Activated CD8-positive, alpha-beta T cell treated with anti-CD3 and anti-CD28 coated beads, Interleukin-2, amount 10 ng/mL, durations not matched to agents 7 days and 5 days (primary cell): ENCODE measurements around the gene FXYD5. TPM values are rescaled to one million over a fixed set of nuclear protein-coding genes. Genes with fewer than 3 reads are reported as not detected.
A peak's percentile ranks its signal among the peaks of the same experiment; 100 is the strongest.

Source experiments
- ATAC-seq: fragments of 150-1000 bp; cut with Tn5 transposase; one replicate; pipeline ENCODE4 v1.10.0; 2021; ENCODE audit warnings: moderate library complexity
- CTCF ChIA-PET: fragments of 350-600 bp; sonication (Branson Sonifier 250); formaldehyde crosslinking; loops from one replicate; lab custom pipeline; 2021; ENCODE audit warnings: antibody characterized with exemption; lab: Charles Lee
- POLR2A ChIA-PET: fragments of 350-600 bp; sonication (Branson Sonifier 250); formaldehyde crosslinking; loops from one replicate; lab custom pipeline; 2021; ENCODE audit warnings: antibody characterized with exemption; lab: Charles Lee
- DNase-seq: peaks from one replicate; pipeline ENCODE4 v3.0.0-alpha.2; 2020
- H3K27ac Mint-ChIP-seq: one replicate; pipeline ENCODE4 v1.8.0; 2021; ENCODE audit warnings: mild to moderate bottlenecking, mixed read lengths
- H3K27me3 Mint-ChIP-seq: one replicate; pipeline ENCODE4 v1.8.0; 2021; ENCODE audit warnings: low read depth, mixed read lengths
- H3K36me3 Mint-ChIP-seq: one replicate; pipeline ENCODE4 v1.8.0; 2021; ENCODE audit warnings: low read depth, mixed read lengths
- H3K4me1 Mint-ChIP-seq: one replicate; pipeline ENCODE4 v1.8.0; 2021; ENCODE audit warnings: low read depth, mixed read lengths
- H3K4me3 Mint-ChIP-seq: one replicate; pipeline ENCODE4 v1.8.0; 2021; ENCODE audit warnings: mild to moderate bottlenecking, mixed read lengths
- H3K9me3 Mint-ChIP-seq: one replicate; pipeline ENCODE4 v1.8.0; 2022; ENCODE audit warnings: mixed read lengths; ENCODE audit not compliant: insufficient read depth
- total RNA-seq, 2 experiments: library from RNA; stranded (reverse); gene quantifications; one replicate each; pipeline ENCODE4 v1.2.3, GENCODE V29; 2021

FXYD5 gene
- total RNA-seq, 2 experiments from 2014 or later, result 338 to 384 TPM

DNA sequence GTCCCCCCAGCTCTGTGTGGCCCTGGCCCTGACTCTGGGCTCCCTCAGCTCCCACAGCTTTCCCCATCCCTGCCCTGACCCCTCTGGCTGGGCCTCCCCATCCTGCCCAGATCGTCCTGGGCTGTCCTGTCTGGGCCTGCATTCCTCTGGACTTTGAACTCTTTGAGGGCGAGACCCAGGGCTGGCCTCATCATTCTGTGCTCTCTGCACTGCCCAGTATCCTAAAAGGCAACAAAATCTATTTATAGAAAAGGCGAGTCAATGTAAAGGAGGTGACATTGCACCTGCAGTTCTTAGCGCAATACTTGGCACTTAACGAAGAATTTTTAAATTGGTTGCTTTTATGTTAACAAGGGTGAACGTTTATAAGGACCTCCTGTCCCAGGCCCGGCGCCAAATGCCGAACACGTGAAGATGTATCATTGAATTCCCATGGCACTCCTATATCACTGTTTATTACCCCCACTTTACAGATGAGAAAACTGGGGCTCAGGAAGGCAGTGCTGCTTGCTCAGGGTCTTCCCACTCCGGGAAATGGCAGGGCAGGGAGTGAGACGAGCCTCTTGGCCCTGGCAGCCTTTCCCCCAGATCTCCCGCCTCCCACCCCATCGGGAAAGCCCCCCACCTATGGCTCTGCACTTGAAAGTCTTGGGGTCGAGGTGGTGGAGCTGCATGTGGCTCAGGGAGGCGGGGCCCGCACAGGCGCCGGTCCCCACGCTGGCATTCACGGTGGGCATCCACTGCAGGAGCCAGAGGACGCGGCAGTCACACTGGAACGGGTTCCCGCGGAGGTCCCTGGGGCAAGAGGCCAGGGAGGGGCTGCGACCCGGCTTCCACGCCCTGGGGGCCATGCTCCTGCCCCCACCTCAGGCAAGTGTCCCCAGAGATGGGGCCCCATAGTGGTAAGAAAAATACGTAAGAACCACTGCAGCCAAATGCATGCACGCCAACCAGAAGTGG, 23.5 kb upstream of the FXYD5 start:
- CTCF ChIA-PET, result no interaction called here

DNA sequence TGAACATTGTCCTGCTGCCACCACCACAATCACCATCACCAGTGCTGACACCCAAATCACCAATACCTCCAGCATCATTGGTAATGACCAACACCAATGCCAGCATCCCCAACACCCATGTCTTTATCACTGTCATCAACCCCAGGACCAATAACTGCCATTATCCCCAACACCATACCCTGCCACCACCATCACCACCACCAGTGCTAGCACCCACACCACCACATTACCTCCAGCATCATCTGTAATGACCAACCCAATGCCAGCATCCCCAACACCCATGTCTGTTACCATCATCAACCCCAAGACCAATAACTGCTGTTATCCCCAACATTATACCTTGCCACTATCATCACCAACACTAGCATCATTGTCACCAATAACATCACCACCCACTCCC, 22.3 kb upstream of the FXYD5 start:
- no peak overlapping the region for H3K4me3 Mint-ChIP-seq
- ChIA-PET POLR2A (no interaction called here), CTCF (no interaction called here)
- H3K4me1 Mint-ChIP-seq, result peaks cover 8% of the 10 kb centered on the region
- peaks cover 3% of the 10 kb centered on the region for H3K27me3 Mint-ChIP-seq
- DNase-seq (no peak), ATAC-seq (no peak)
- no peaks in the 10 kb centered on the region for H3K9me3 Mint-ChIP-seq
- H3K36me3 Mint-ChIP-seq, result no peaks in the 10 kb centered on the region
- H3K27ac Mint-ChIP-seq, result no peak overlapping the region

More for the DNA sequence above, 23.5 kb upstream of the FXYD5 start:
- POLR2A ChIA-PET, result no interaction called here
- H3K27ac Mint-ChIP-seq, result no peak overlapping the region
- DNase-seq (no peak), ATAC-seq (no peak)
- no peaks in the 10 kb centered on the region for H3K27me3 Mint-ChIP-seq
- no peaks in the 10 kb centered on the region for H3K9me3 Mint-ChIP-seq
- no peak overlapping the region for H3K4me3 Mint-ChIP-seq
- H3K4me1 Mint-ChIP-seq, result peaks cover 8% of the 10 kb centered on the region
- H3K36me3 Mint-ChIP-seq, result no peaks in the 10 kb centered on the region

GRCh38 chr19:35133826-35134225, 20.7 kb upstream of the FXYD5 start:
- H3K9me3 Mint-ChIP-seq, result no peaks in the 10 kb centered on the region
- DNase-seq (no peak), ATAC-seq (no peak)
- ChIA-PET POLR2A (no interaction called here), CTCF (no interaction called here)
- H3K27ac Mint-ChIP-seq, result no peak overlapping the region
- peaks cover 8% of the 10 kb centered on the region for H3K27me3 Mint-ChIP-seq
- H3K36me3 Mint-ChIP-seq, result no peaks in the 10 kb centered on the region
- H3K4me1 Mint-ChIP-seq, result peaks cover 8% of the 10 kb centered on the region
- no peak overlapping the region for H3K4me3 Mint-ChIP-seq

- ChIA-PET POLR2A (no interaction called here), CTCF (interaction anchor here (1.3 to 4.1 kb wide), 9 partner anchors 10 to 90 kb away, joined by 3 to 47 read pairs (median 6); partner anchors contain the start of gene FXYD5)
- Mint-ChIP-seq H3K9me3 (no peaks in the 10 kb centered on the region), H3K27ac (no peak within 1 kb of the TSS), H3K36me3 (no peaks in the 10 kb centered on the region), H3K4me1 (peaks cover 8% of the 10 kb centered on the region), H3K27me3 (peaks cover 8% of the 10 kb centered on the region), H3K4me3 (no peak within 1 kb of the TSS)
- DNase-seq, result no peak
- no peak for ATAC-seq
These were observed 19.8 kb upstream of the FXYD5 start, which contains the start of gene LGI4 for GRCh38 chr19:35134601-35135242. Gene LGI4 (minus strand): TSS chr19:35135059. CDS start chr19:35134680, 379 bp downstream.

DNA sequence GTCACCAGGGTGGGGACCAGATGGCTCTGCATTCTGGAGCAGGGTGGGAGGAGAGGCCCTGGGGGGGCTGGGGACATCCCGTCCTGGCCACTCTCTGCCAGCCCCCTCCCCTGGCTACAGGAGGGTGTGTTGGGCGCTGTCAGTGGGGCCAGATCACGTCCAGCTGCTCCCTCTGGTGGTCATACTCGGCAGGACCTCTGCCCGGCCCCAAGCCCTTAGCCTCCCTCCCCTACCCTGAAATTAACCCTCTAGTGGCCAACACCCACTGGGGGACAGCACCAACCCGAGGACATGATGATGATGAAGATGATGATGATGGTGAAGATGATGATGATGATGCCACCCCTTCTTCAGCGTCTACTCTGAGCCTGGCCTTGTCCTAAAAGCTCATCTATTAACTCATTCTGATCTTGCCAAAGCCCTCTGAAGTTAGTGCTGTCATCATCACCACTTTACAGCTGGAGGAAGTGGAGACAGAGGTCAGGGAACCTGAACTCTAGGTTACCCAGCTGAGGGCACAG, 19.1 kb upstream of the FXYD5 start:
- Mint-ChIP-seq H3K4me1 (peaks cover 8% of the 10 kb centered on the region), H3K36me3 (no peaks in the 10 kb centered on the region), H3K27ac (no peak overlapping the region), H3K9me3 (no peaks in the 10 kb centered on the region), H3K27me3 (peaks cover 8% of the 10 kb centered on the region), H3K4me3 (no peak overlapping the region)
- ATAC-seq (peak; percentile 82), DNase-seq (peak; percentile 78)
- CTCF ChIA-PET, result interaction anchor here (0.6 to 4.1 kb wide), 31 partner anchors 8 to 413 kb away, joined by 3 to 47 read pairs (median 4); partner anchors contain the start of gene FXYD5
- POLR2A ChIA-PET, result no interaction called here

GRCh38 chr19:35136231-35136630, 18.3 kb upstream of the FXYD5 start:
- CTCF ChIA-PET, result interaction anchor here (0.6 to 4.1 kb wide), 33 partner anchors 9 to 412 kb away, joined by 3 to 47 read pairs (median 4); partner anchors contain the start of gene FXYD5
- Mint-ChIP-seq H3K9me3 (no peaks in the 10 kb centered on the region), H3K4me1 (peaks cover 14% of the 10 kb centered on the region), H3K4me3 (no peak overlapping the region), H3K27me3 (peaks cover 10% of the 10 kb centered on the region), H3K36me3 (no peaks in the 10 kb centered on the region), H3K27ac (no peak overlapping the region)
- DNase-seq (no peak), ATAC-seq (no peak)
- POLR2A ChIA-PET, result no interaction called here

- Mint-ChIP-seq H3K27me3 (peaks cover 17% of the 10 kb centered on the region), H3K4me3 (no peak overlapping the region), H3K9me3 (no peaks in the 10 kb centered on the region), H3K27ac (no peak overlapping the region), H3K36me3 (no peaks in the 10 kb centered on the region), H3K4me1 (peaks cover 23% of the 10 kb centered on the region)
- ChIA-PET POLR2A (no interaction called here), CTCF (interaction anchor here (1.1 to 4.1 kb wide), 7 partner anchors 11 to 142 kb away, joined by 3 to 47 read pairs (median 4); no protein-coding TSS in a partner anchor)
- no peak for DNase-seq
- no peak for ATAC-seq
These were observed 17.4 kb upstream of the FXYD5 start for GRCh38 chr19:35136977-35137702.

DNA sequence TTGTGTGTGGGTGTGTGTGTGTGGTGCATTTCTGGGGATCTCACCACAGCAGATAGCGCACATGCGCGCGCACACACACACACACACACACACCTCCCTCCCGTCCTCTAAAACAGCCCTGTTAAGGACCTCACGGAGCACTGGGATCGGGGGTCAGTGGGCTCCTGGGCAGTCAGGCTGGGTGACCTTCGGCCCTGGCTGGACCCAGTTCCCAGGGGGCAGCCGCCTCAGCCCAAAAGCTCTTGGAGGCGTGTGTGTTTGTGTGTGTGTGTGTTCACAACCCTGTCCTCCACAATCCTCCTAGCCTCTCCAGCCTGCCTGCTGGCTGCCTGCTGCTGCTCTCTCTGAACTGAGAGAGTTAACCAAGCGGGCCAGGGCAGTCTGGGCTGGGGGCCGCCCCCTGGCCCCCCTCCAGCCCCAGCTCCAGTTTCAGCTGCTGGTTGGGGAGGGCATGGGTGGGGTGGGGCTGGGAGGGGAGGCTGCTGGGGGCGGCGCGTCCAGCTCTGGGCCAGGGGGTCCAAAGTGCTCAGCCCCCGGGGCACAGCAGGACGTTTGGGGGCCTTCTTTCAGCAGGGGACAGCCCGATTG, 16.1 kb upstream of the FXYD5 start, which contains the start of gene FXYD1:
Gene FXYD1 (plus strand): TSS at position 520 of the 588 bp plus-strand sequence. CDS start 1,256 bp downstream, outside the sequence.
- H3K4me1 Mint-ChIP-seq, result peaks cover 28% of the 10 kb centered on the region
- H3K36me3 Mint-ChIP-seq, result no peaks in the 10 kb centered on the region
- H3K27me3 Mint-ChIP-seq, result peaks cover 21% of the 10 kb centered on the region
- ChIA-PET POLR2A (no interaction called here), CTCF (interaction anchor here (1.3 to 4.1 kb wide), 2 partner anchors 12 to 71 kb away, joined by 3 to 47 read pairs; no protein-coding TSS in a partner anchor)
- DNase-seq, result no peak
- no peaks in the 10 kb centered on the region for H3K9me3 Mint-ChIP-seq
- H3K27ac Mint-ChIP-seq, result no peak within 1 kb of the TSS
- no peak within 1 kb of the TSS for H3K4me3 Mint-ChIP-seq
- ATAC-seq, result no peak

DNA sequence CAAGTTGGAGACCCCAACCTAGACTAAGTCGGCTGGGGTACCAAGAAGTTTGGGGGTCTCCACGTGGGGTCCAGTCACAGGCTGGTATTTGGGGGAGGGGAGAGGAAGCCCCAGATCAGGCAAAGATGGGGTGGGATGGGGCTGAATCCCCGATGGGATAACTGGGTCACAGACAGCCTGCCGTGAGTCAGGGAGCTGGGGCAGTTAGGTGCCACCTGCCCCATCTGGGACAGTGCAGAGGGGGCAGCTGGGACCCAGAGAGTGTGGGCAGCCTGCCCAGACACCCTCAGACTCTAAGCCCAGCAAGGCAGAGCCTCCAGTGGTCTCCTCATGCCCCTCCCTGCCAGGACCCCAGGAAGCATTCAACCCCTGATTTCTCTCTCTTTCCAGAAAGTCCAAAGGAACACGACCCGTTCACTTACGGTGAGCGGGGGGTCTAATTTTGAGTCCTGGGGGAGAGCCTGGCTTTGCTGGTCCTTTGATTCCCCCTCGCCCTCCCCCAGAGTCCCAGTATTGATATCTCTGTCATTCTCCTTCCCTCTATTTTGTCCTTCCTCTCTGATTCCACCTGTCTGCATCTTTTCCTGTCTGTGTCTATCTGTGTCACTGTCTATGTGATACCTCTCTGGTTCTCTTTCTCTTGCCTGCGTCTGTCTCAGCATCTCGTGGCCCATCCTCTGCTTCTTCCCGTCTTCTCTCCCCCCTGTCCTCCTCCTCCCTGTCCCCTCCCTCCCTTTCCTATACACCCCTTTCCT, 14.2 kb upstream of the FXYD5 start:
- H3K4me1 Mint-ChIP-seq, result peaks cover 42% of the 10 kb centered on the region
- CTCF ChIA-PET, result interaction anchor here (0.9 to 3.8 kb wide), 11 partner anchors 12 to 472 kb away, joined by 3 to 67 read pairs (median 11); partner anchors contain the start of genes FXYD5 and HAUS5

More for the DNA sequence above, 14.2 kb upstream of the FXYD5 start:
- Mint-ChIP-seq H3K36me3 (no peaks in the 10 kb centered on the region), H3K27me3 (peaks cover 32% of the 10 kb centered on the region), H3K27ac (no peak overlapping the region), H3K4me3 (no peak overlapping the region), H3K9me3 (no peaks in the 10 kb centered on the region)
- DNase-seq (no peak), ATAC-seq (no peak)
- POLR2A ChIA-PET, result interaction anchor here (1.1 kb wide), 1 partner anchor 71 kb away, joined by 3 read pairs; no protein-coding TSS in a partner anchor
